Ecto neural progenitor cell (in vitro differentiated cells): Measurements from ENCODE around the gene ITPRIPL1.

ENCODE experiments used
- DNase-seq: peaks from one replicate; pipeline ENCODE4 v3.0.0-alpha.2; 2018; ENCODE audit warnings: low spot score

The ITPRIPL1 gene

DNA sequence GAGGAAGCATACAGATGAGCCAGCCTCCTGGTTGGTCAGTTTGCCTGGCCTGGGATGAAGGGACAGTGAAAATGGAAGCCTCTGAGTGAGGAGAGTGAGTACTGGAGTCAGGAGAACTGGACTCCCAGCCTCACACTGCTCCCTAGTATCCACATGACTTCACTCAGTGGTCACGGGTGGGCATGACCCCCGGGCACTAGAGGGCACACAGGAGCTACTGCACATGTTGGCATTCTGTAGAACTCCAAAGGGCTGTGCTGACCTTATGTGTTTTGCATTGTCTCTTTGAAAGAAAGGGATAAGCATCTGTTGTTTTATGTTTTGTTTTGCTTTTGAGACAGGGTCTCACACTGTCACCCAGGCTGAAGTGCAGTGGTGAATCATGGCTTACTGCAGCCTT lies 34.2 kb downstream of the ITPRIPL1 start:
- no peak for DNase-seq

DNA sequence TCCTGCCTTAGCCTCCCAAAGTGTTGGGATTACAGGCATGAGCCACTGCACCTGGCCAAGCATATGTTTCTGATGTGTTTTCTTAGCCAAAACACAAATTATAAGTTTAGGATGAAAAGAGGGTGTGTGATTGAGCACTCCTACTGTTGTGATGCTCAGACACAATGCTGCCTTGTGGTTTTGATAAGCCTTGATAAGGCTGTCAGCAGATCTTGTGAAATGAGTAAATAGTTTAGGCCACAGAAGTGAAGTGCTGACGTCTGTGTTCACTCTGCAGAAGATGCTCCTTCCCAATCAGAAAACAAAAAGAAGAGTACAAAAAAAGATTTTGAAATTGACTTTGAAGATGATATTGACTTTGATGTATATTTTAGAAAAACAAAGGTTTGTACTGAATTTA lies 34.7 kb downstream of the ITPRIPL1 start:
- no peak for DNase-seq

DNA sequence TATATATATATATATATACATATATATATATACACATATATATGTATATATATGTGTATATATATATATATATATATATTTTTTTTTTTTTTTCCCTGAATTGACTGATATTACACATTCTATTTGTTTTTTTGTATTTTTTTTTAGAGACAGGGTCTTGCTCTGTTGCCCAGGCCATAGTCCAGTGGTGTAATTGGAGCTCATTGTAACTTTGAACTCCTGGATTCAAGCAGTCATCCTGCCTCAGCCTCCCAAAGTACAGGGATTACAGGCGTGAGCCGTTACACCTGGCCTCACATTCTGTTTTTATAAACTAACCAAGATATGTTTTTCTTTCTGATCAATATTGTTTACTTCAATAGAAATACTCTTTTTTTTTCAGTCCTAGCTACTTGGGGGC lies 36.6 kb downstream of the ITPRIPL1 start:
- DNase-seq = no peak

DNA sequence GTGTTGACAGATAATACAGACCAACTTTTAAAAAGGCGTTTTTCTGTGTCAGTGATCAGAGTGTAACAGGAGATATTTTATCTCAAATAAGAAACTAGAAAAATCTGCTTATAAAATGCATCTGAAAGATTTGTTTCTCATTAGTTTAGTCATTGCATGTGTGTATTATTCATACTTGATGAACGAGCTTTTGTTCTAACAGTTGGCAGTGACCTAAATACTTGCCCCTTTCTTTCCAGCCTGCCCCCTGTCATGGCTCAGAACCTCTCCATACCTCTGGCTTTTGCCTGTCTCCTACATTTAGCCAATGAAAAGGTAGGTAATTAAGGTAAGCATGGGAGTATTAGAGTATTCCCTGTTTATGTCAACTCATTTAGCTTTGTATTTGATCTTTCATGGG lies 44.1 kb downstream of the ITPRIPL1 start:
- no peak for DNase-seq

DNA sequence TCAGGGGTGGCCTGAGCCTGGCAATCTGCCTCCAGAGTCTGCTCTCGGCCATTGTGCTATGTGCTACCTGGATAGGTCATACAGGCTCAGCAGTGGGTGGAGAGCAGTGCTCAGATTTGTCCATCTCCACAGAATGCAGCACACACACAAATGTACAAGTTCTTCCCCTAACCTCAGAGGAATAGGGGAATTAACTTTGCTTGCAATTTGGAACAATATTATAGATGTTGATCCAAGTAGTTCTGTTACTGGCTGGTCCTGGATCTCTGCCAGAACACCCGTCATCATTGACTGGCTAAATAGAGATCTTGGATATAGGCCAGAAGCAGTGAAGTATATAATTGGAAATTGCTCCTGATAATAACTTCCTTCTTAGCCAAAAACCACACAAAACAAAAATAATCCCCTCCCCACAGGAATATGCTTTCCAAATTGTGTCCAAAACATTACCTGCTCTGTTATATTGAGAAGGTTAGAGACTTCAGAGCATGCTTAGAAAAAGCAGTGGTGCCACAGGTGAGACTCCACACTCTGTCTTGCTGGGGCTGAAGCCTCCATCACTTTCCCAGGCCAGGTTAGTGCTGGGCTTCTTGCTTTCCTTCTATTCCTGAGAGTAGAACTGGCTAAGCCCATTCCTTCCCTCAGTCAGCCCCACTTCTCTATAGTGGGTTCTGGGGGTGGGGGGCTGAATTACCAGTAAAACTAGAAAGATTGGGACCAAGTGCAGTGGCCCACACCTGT lies 49.3 kb downstream of the ITPRIPL1 start:
- DNase-seq = no peak
